Endothelial cell of umbilical vein (primary cell): ENCODE results near the gene CCDC57. TPM values are rescaled to one million over a fixed set of nuclear protein-coding genes. Genes with fewer than 3 reads are reported as not detected.

Experiments used
- BruUV-seq: library from RNA; stranded (reverse); fragments of 400-500 nt; replicated peaks from 2 replicates; lab custom pipeline; 2021; lab: Mats Ljungman, UMichigan
- CTCF ChIA-PET: fragments of 300-600, 350-600 bp; sonication (Branson Sonifier 250); formaldehyde crosslinking; loops from one replicate; lab custom pipeline; 2021; ENCODE audit warnings: antibody characterized with exemption, inconsistent platforms; lab: Charles Lee
- POLR2A ChIA-PET: fragments of 300-600, 350-600 bp; sonication (Branson Sonifier 250); formaldehyde crosslinking; loops from one replicate; lab custom pipeline; 2021; ENCODE audit warnings: antibody characterized with exemption, inconsistent platforms; lab: Charles Lee
- DNase-seq: peaks from one replicate; pipeline ENCODE4 v3.0.0-alpha.2; 2011; ENCODE audit warnings: low read depth, low spot score
- FAIRE-seq: peaks from 2 replicates; lab custom pipeline; 2011; peaks lifted over from hg19 to GRCh38; lab: Jason Lieb, UNC
- H2AFZ ChIP-seq: 2 replicates; pipeline ENCODE4 v1.6.0; 2012; ENCODE audit warnings: low read depth, low read length, control low read depth, inconsistent platforms
- H3K27ac ChIP-seq: 2 replicates; pipeline ENCODE4 v1.5.1; 2011; ENCODE audit warnings: low read depth, mild to moderate bottlenecking, control low read depth, low read length, moderate library complexity; ENCODE audit not compliant: insufficient read depth
- H3K27me3 ChIP-seq, 2 experiments: 2 replicates each; pipeline versions ENCODE4 v1.6.0 to v1.6.1; 2011; ENCODE audit warnings: low read length in 2 of 2, mixed read lengths in 1 of 2; ENCODE audit not compliant: control insufficient read depth in 2 of 2, insufficient read depth in 2 of 2
- H3K36me3 ChIP-seq, 2 experiments: 2 replicates in 1 of 2; 3 replicates in 1 of 2; pipeline ENCODE4 v1.5.1; 2011; ENCODE audit warnings: low read length in 2 of 2, mild to moderate bottlenecking in 1 of 2, moderate library complexity in 1 of 2; ENCODE audit not compliant: control insufficient read depth in 2 of 2, insufficient read depth in 2 of 2; ENCODE audit errors: extremely low read depth in 1 of 2
- H3K4me1 ChIP-seq: 3 replicates; pipeline ENCODE4 v1.5.1; 2011; ENCODE audit warnings: mild to moderate bottlenecking, low read length; ENCODE audit not compliant: control insufficient read depth, insufficient read depth; ENCODE audit errors: extremely low read depth
- H3K4me2 ChIP-seq: 2 replicates; pipeline ENCODE4 v1.6.1; 2011; ENCODE audit warnings: low read length, control low read depth, mixed read lengths; ENCODE audit not compliant: insufficient read depth
- H3K4me3 ChIP-seq, 3 experiments: fragments of 200-600 bp in 1 of 3; sonication (generic), shearing (Covaris generic) in 1 of 3; replicated peaks in 1 of 3; 2 replicates each; pipeline ENCODE4 v1.5.1; 2011 to 2016; ENCODE audit warnings: control low read depth in 3 of 3, low read length in 3 of 3, mild to moderate bottlenecking in 2 of 3, inconsistent platforms in 1 of 3, low read depth in 1 of 3, moderate library complexity in 1 of 3; ENCODE audit not compliant: insufficient read depth in 1 of 3
- H3K79me2 ChIP-seq: 2 replicates; pipeline ENCODE4 v1.6.0; 2012; ENCODE audit warnings: low read length, inconsistent platforms; ENCODE audit not compliant: control insufficient read depth, insufficient read depth
- H3K9ac ChIP-seq: replicated peaks from 2 replicates; pipeline ENCODE3; 2011; ENCODE audit warnings: low read length, control low read depth; ENCODE audit not compliant: insufficient read depth; ENCODE audit errors: extremely low read depth
- H3K9me1 ChIP-seq: replicated peaks from 3 replicates; pipeline ENCODE4 v1.6.0; 2011; ENCODE audit warnings: mild to moderate bottlenecking, low read length; ENCODE audit not compliant: control insufficient read depth, insufficient read depth; ENCODE audit errors: extremely low read depth
- H3K9me3 ChIP-seq: replicated peaks from 2 replicates; pipeline ENCODE4 v1.5.1; 2012; ENCODE audit warnings: low read length, inconsistent platforms; ENCODE audit not compliant: control insufficient read depth, insufficient read depth
- H4K20me1 ChIP-seq: replicated peaks from 2 replicates; pipeline ENCODE3; 2011; ENCODE audit warnings: mild to moderate bottlenecking, low read length; ENCODE audit not compliant: control insufficient read depth, insufficient read depth; ENCODE audit errors: extremely low read depth
- CTCF ChIP-seq, 2 donors: IDR thresholded peaks; 1 replicate in 1 of 2; 2 replicates in 1 of 2; pipeline ENCODE4 v1.5.1; 2011; ENCODE audit warnings: low read length in 2 of 2, mild to moderate bottlenecking in 2 of 2, moderate library complexity in 2 of 2, control low read depth in 1 of 2, inconsistent platforms in 1 of 2, low read depth in 1 of 2; ENCODE audit not compliant: insufficient read depth in 1 of 2; ENCODE audit errors: extremely low read depth in 1 of 2
- EZH2 ChIP-seq: IDR thresholded peaks from 2 replicates; pipeline ENCODE4 v1.6.1; 2012; ENCODE audit warnings: borderline replicate concordance, low read depth, mild to moderate bottlenecking, moderate library complexity, low read length, inconsistent platforms; ENCODE audit not compliant: severe bottlenecking
- FOS ChIP-seq: IDR thresholded peaks from 2 replicates; pipeline ENCODE4 v1.6.1; 2011; ENCODE audit warnings: mild to moderate bottlenecking, low read length, moderate library complexity, borderline replicate concordance; ENCODE audit not compliant: insufficient read depth
- GATA2 ChIP-seq: IDR thresholded peaks from 2 replicates; pipeline ENCODE4 v1.7.0; 2011; ENCODE audit warnings: low read depth, mild to moderate bottlenecking, moderate library complexity, mixed read lengths, low read length; ENCODE audit not compliant: insufficient read length, insufficient read depth
- JUN ChIP-seq: IDR thresholded peaks from 2 replicates; pipeline ENCODE4 v1.6.1; 2011; ENCODE audit warnings: borderline replicate concordance, low read depth; ENCODE audit not compliant: insufficient read length, insufficient read depth
- MAX ChIP-seq: IDR thresholded peaks from 2 replicates; pipeline ENCODE4 v1.6.1; 2011; ENCODE audit not compliant: insufficient read depth, insufficient read length
- MYC ChIP-seq: IDR thresholded peaks from one replicate; pipeline ENCODE4 v1.6.1; 2011; ENCODE audit warnings: mild to moderate bottlenecking, low read depth, low read length
- POLR2A ChIP-seq: IDR thresholded peaks from 2 replicates; pipeline ENCODE4 v1.6.1; 2012; ENCODE audit warnings: low read depth, mild to moderate bottlenecking, control low read depth, low read length
- POLR2AphosphoS5 ChIP-seq: IDR thresholded peaks from 2 replicates; pipeline ENCODE4 v1.6.1; 2012; ENCODE audit warnings: low read depth, mild to moderate bottlenecking, control low read depth, low read length, moderate library complexity; ENCODE audit not compliant: insufficient read depth
- dilution Hi-C: fragments of 300-500 bp; cut with MboI; formaldehyde crosslinking; loops from one replicate; pipeline ENCODE4 v1.15.0; 2019; ENCODE audit warnings: low sequenced_read_pairs; ENCODE audit not compliant: extremely low pct_ligation_motif_present
- intact Hi-C: fragments of 100-400 bp; cut with micrococcal nuclease; formaldehyde crosslinking; loops from one replicate; pipeline ENCODE4 v1.10.0; 2022
- polyA plus RNA-seq, 4 experiments: library from polyadenylated mRNA; depleted of rRNA in 3 of 4; stranded (reverse) in 3 of 4; unstranded in 1 of 4; fragments of >200 nt; gene quantifications; 2 replicates each; pipeline versions ENCODE4 v1.2.1 to v1.2.3, GENCODE V29; 2011 to 2012; ENCODE audit warnings: missing spikeins in 1 of 4
- total RNA-seq: library from RNA; stranded (reverse); gene quantifications from 2 replicates; pipeline ENCODE4 v1.2.3, GENCODE V29; 2021

CCDC57 gene
- total and polyA plus RNA-seq, 2 donors (not counting 3 experiments of a cell fraction or from before 2014, with no cell fraction given), result 18.6 to 31.6 TPM

- ChIA-PET POLR2A (no interaction called here), CTCF (interaction anchor here (2.2 kb wide), 1 partner anchor 26 kb away, joined by 6 read pairs; no protein-coding TSS in a partner anchor)
- no peak for FAIRE-seq
- TF ChIP-seq CTCF (IDR thresholded peaks at IDR 0.05; ENCODE audit: extremely low read depth in 1 of 2, insufficient read depth in 1 of 2, low read depth in 1 of 2, low read length in 2 of 2), result no peak
- no peak for TF ChIP-seq POLR2AphosphoS5
- TF ChIP-seq EZH2, result no peak
- no peak for TF ChIP-seq JUN
- no peak for TF ChIP-seq GATA2
- no peak for TF ChIP-seq MYC
- no peak for TF ChIP-seq FOS
- no peak for TF ChIP-seq MAX
- no peak for TF ChIP-seq POLR2A
- no peak overlapping the region for H3K9ac ChIP-seq
- H3K9me1 ChIP-seq, result no peaks in the 10 kb centered on the region
- dilution Hi-C loops (no loop called here), intact Hi-C loops (no loop called here)
- no peaks in the 10 kb centered on the region for H3K9me3 ChIP-seq
- H4K20me1 ChIP-seq, result no peaks in the 10 kb centered on the region
- H3K4me1 ChIP-seq, result no peaks in the 10 kb centered on the region
- H3K36me3 ChIP-seq, result peaks cover 0 to 2% of the 10 kb centered on the region in 2 experiments
- H2AFZ ChIP-seq, result no peak overlapping the region
- no peak overlapping the region for H3K27ac ChIP-seq
- no peaks in the 10 kb centered on the region for H3K27me3 ChIP-seq
- no peaks in the 10 kb centered on the region for H3K79me2 ChIP-seq
- BruUV-seq, result no TSS peak
- no peak for DNase-seq
- no peak overlapping the region for H3K4me2 ChIP-seq
- H3K4me3 ChIP-seq, result no peak overlapping the region
Observed at GRCh38 chr17:82179946-82180475, 32.6 kb downstream of the CCDC57 start.
